GM12801 (cell line): ENCODE measurements around the gene RGS5.

ENCODE experiments used
- CTCF ChIP-seq: IDR thresholded peaks from one replicate; pipeline ENCODE4 v1.5.1; 2011; ENCODE audit warnings: control low read depth; ENCODE audit not compliant: insufficient read length; ENCODE audit errors: extremely low read depth

RGS5 gene

GRCh38 chr1:163161841-163162240 is 40.9 kb downstream of the RGS5 start:
- no peak for TF ChIP-seq CTCF

GRCh38 chr1:163161337-163161736 is 41.4 kb downstream of the RGS5 start:
- no peak for TF ChIP-seq CTCF

DNA sequence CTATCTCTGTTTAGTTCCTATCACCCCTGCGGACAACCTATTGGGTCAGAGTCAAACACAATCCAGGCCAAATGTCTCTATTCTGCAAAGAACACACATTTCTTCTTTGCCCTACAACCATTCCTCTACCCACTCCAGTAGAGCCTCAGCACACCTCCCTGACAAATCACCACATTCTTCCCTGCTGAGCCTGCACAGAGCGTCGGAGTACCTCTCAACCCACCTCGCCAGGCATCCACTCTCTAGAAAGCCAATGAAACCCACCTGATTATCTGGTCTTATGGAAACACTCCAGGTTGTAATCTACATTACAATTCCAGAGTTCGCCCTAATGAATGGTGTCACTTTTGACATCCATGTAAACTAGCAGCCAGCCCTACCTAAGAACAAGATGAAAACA is 47.1 kb downstream of the RGS5 start:
- TF ChIP-seq CTCF, result no peak

- no peak for TF ChIP-seq CTCF
Measured at GRCh38 chr1:163148911-163149310, 53.8 kb downstream of the RGS5 start.

DNA sequence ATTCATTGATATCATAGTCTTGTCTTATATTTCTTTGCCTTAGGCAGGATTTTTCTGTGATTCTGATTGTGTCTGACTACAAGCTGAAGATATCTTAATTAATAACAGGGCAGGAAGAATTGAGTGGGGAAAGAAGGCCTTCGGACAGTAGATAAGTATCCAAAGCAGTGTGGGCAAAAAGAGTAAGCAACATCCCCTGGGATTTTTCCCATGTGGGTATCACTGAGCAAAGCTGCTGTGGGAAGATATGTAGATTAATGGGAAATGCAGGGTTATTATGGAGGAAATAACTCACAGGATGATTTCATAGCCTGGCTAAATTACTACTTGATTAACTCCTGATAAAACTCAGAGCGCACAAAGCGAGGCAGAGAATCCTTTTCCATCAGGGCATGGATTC is 55.7 kb downstream of the RGS5 start:
- TF ChIP-seq CTCF, result no peak

DNA sequence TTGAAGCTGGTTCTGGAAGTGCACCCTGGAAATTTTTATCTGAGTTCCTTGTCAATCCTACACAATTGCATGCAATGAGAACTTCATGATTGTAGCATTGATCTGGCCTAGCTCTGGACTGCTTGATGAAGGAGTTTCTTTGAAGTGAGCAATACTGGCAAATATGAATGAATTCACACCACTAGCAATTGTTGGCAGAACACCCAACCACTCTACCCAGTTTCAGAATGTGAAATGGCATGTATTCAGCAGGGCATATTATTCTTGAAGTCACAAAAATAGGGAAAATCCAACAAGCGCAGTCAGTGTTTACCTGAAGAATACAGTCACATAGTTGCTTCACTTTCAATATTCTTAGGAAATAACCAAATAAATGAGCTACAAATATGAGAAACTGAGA is 57.3 kb downstream of the RGS5 start:
- TF ChIP-seq CTCF, result no peak

DNA sequence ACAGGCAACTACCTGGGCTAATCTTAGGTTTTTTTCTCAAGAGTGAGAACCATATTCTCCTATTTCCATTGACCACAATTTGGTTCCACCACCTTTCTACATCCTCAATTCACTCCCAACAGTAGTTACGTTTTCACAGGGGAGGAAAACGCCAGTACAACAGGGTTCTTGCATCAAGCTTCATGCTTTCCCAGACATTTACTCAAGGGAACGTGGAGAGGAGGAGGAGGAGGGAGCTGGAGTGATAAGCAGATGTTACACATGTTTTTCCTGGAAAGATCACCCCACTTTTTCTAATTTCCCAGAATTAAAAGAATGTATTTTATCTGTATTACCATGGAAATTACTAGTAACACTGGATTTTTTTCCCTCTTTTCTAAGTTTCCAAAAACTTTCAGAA is 58.3 kb downstream of the RGS5 start:
- no peak for TF ChIP-seq CTCF

GRCh38 chr1:163142152-163142551 is 60.6 kb downstream of the RGS5 start:
- TF ChIP-seq CTCF, result no peak
